ENCODE measurements around the gene RNF166.
A peak's percentile ranks its signal among the peaks of the same experiment; 100 is the strongest.

Gene RNF166

GRCh38 chr16:88650749-88651275 lies 55.4 kb downstream of the RNF166 start, which contains the start of gene CYBA:
CYBA (minus strand) TSS chr16:88651053; CDS start chr16:88651013, 40 bp downstream.
- peak; percentile 90 for DNase-seq

DNA sequence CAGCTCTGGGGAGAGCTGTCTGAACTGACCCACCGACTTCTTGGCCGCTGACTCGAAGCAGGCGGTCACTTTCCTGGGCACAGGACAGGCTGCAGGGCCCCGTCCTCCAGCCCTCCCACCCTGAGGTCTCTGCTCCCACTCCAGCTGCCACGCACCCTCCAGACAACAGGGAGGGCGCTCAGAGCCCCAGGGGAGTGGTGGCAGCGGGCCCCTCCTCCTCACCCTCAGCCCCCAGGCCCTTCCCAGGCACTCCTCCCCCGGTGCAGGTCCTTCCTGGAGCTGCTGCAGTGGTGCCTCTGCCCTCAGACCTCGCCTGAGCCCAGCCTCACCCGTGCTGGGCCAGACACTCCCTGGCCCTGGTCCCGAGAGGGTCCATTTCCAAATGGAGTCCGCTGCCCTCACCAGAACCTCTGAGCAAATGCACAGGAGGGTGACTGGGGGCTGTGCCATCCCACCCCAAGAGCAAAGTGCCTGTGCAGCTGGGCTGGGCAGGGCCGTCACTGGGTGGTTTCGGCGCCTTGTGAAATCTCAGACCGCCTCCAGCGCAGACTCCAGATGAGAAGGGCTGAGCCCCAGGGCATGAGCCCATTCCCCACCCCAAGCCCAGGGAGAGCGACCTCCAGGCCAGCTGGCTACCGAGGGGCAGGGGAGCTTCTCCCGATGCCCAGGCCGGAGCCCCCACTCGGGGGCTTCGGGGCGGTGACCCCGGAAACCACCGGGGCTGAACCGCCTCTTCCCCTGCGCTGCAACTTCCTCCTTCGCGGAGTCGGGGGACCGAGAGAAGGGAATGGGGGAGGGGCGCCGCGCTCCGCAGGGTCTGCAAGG lies 56.1 kb downstream of the RNF166 start:
- peak; percentile 44 for DNase-seq

DNA sequence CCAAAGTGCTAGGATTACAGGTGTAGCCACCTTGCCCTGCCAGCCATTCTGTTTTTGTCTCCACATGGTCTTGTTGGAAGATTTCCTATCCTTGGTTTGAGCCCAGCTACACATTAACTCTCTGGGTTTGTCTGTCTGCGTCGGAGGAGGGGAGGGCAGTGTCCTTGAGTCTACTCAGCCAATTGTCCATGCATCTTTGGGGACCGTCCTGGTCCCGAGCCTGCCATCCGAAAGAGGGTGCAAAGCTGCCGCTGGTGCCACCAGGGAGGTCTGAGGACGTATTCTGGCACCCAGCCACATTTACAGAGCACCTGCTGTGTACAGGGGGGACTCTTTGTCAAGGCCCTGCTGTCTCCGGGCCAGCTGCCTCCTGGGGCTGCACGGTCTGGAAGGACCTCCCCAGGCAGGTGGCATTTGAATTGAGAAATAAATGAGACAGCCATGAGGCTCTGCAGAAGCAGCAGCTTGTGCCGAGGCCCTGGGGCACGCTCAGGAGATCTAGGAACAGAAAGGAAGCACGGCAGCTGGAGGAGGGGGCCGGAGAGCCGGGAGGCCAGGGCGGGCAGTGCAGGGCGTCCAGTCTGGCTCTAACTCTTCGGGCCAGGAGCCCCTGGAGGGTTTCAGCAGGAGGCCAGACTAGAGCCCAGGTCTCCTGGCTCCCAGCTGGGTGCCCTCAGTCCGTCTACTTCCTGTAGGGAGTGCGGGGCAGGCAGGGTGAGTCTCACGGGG lies 56.8 kb downstream of the RNF166 start:
- DNase-seq = no peak

DNA sequence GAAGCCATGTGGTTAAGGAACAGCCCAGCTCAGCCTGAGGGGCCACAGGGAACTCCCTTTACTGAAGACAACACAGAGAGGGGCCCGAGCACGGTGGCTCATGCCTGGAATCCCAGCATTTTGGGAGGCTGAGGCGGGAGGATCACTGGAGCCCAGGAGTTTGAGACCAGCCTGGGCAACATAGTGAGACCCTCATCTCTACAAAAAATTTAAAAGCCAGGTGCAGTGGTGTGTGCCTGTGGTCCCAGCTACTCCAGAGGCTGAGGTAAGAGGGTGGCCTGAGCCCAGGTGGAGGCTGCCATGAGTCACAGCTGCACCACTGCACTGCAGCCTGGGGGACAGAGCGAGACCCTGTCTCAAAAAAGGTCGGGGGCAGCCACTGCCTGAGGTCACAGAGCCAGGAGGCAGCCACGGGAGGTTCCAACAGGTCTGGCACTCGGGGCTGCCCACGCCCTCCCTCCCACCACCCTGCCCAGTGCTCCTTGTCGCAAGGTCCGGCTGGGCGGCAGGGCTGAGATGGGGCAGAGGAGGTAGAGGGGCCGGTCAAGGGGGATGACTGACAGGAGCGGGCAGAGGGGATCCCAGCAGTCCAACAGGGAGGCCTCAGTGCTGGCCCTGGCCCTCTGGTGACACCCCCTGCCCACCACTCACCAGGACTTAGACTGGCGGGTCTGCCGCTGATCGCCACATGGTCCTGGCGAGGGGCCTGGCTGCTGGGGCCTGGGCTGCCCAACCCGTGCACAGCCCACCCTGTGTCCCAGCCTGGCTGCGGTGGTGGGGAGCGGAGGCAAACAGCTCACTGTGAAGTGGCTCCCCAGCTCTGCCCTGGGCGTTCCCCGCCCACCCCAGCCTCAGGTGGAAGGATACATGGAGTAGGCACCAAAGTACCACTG lies 58.8 kb downstream of the RNF166 start:
- DNase-seq = no peak
